ENCODE results near the gene PHAF1. TPM values are rescaled to one million over a fixed set of nuclear protein-coding genes. Genes with fewer than 3 reads are reported as not detected.

The PHAF1 gene
- 14.6 and 19.1 TPM in 2 replicates for total RNA-seq

GRCh38 chr16:67109407-67110135 is at the start of gene PHAF1:
TSS of gene PHAF1 (plus strand) at chr16:67109941. CDS start at chr16:67110176, 235 bp downstream.

GRCh38 chr16:67150833-67151396 is 41.2 kb downstream of the PHAF1 start, which contains the start of gene B3GNT9:
TSS of gene B3GNT9 (minus strand) at chr16:67150998. CDS start at chr16:67150485, 513 bp downstream.

DNA sequence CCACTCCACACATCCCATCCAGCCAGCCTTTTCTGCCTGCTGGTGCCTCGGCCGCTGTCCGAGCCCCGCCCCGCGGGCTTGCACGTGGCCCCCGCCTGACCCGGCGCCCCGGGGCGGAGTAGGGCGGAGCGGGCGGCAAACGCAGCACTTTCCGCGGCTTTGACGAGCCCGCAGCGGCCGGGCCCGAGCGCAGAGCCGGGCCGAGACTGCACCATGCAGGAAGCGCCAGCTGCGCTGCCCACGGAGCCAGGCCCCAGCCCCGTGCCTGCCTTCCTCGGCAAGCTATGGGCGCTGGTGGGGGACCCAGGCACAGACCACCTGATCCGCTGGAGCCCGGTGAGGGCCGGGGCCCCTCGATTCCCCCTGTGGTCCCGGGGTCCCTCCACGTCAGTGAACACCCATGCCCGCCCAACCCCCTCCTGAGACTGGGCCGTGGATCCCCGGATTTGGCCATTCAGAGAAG is 54.9 kb downstream of the PHAF1 start, which contains the start of gene HSF4:
Gene HSF4 (plus strand): TSS at position 147 of the 463 bp plus-strand sequence. CDS start 67 bp downstream, at position 214.

GRCh38 chr16:67170168-67170948 is 60.6 kb downstream of the PHAF1 start, which contains the start of gene NOL3:
TSS of gene NOL3 (plus strand) at chr16:67170538.

DNA sequence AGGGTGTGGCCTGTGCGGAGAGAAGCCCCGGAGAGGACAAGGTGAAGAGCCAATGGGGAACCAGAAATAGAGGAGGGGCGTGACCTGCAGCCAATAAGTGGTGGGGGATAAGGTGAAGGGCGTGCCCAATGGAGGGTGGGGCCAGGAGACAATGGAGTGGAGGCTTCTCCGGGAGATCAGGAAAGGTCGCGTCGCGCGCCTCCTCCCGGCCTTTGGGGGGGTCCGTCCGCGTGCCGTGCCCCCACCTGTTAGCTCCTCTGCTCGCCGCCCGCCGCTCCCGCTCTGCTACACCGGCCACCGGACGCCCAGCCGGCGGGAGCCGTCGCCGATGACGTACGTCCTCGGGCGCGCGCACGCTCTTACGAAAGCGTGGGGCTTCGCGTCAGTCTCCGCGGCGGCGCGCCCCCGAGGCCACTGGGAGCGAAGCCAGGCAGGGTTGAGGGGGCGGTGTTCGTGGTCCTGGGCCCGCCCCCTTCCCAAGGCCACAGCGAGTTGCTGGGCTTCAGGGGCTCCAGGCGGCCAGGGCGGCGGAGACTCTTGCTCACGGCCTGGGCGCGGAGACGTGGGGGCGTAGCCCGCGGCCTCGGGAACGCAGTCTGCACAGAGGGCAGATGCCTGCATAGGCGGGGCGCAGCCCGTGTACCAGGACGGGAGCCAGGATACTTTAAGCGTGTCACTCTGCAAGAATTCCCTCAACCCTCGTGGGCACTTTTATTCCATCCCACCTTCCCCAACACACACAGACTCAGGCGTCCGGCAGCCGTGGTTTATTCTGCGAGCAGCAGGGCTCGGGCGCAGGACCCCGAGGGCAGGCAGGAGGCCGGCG is 74.1 kb downstream of the PHAF1 start, which contains the start of gene MATCAP1:
Gene MATCAP1 (minus strand): TSS at position 337 of the 826 bp plus-strand sequence. CDS start 3,353 bp downstream, outside the sequence.

DNA sequence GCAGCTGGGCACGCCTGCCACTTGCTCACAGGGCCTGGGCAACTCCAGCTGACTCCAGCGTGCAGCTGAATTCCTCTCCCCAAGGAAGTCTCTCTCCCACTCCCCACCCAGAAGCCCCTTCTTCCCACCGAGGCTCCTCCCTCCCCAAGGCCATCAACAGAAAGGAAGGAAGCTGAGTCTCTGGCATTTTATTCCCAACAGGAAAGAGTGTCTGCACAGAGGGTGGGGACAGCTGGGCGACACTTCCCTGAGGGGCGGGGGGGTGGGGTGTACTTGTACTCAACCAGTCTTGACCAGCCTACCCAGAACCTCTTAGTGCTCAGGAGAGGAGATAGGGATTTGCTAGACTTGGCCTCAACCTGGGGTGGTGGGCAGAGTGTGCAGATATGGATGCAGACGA is 80.3 kb downstream of the PHAF1 start, which contains the start of gene EXOC3L1:
Gene EXOC3L1 (minus strand): TSS at position 96 of the 400 bp plus-strand sequence. CDS start 460 bp downstream, outside the sequence.

DNA sequence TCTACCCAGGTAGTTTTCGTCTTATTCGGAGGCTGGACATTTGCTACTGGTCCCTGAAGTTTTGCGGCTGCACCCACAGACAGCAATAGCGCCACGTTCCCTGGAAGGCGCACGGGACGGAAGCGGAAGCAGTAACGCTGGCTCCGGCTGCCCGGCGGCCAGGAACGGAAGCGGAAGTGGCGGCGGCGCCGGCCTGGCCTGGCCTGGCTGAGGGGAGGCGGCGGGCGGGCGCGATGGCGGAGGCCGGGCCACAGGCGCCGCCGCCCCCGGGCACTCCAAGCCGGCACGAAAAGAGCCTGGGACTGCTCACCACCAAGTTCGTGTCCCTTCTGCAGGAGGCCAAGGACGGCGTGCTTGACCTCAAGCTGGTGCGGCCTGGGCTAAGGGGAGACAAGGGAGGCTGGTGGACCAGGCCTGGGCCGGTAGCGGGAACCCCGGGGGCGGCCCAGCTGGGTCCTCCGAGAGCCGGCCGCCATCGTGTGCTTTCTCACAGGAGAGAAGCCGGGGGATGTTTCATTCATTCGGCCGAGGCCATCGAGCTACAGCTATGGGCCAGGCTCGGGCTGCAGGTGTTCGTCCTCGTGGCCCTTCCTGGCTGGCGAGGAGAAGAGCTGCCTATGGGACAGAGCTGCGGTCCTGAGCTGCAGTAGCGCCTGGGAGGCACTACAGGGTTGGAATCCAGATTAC is 82.4 kb downstream of the PHAF1 start, which contains the start of gene E2F4:
Gene E2F4 (plus strand): TSS at position 161 of the 687 bp plus-strand sequence. CDS start 73 bp downstream, at position 234.

Other genes starting within 250 kb of the PHAF1 start
- 10.0 and 15.7 TPM in 2 replicates for gene PDP2, start 229.4 kb upstream of the PHAF1 start, total RNA-seq
- not detected in 2 replicates for gene CDH16, start 191.1 kb upstream of the PHAF1 start, total RNA-seq
- gene RRAD, start 184.4 kb upstream of the PHAF1 start, total RNA-seq, result 0.14 and 0.27 TPM in 2 replicates
- 87.5 and 99.7 TPM in 2 replicates for gene CIAO2B, start 175.5 kb upstream of the PHAF1 start, total RNA-seq
- gene CES2, start 174.4 kb upstream of the PHAF1 start, total RNA-seq, result 24.3 and 26.5 TPM in 2 replicates
- not detected in 2 replicates for gene CES3, start 148.7 kb upstream of the PHAF1 start, total RNA-seq
- gene CES4A, start 121.4 kb upstream of the PHAF1 start, total RNA-seq, result 0.93 and 1.6 TPM in 2 replicates
- 122 and 128 TPM in 2 replicates for gene CBFB, start 80.8 kb upstream of the PHAF1 start, total RNA-seq
- gene B3GNT9, start 41.1 kb downstream of the PHAF1 start, total RNA-seq, result 1.9 and 4.3 TPM in 2 replicates
- gene TRADD, start 50.0 kb downstream of the PHAF1 start, total RNA-seq, result 10.8 and 11.6 TPM in 2 replicates
- gene FBXL8, start 50.0 kb downstream of the PHAF1 start, total RNA-seq, result 3.5 and 6.2 TPM in 2 replicates
- gene HSF4, start 54.8 kb downstream of the PHAF1 start, total RNA-seq, result 0.79 and 1.9 TPM in 2 replicates
- 7.0 and 8.2 TPM in 2 replicates for gene NOL3, start 60.6 kb downstream of the PHAF1 start, total RNA-seq
- 15.4 and 16.2 TPM in 2 replicates for gene MATCAP1, start 74.0 kb downstream of the PHAF1 start, total RNA-seq
- 3.3 and 4.0 TPM in 2 replicates for gene EXOC3L1, start 80.2 kb downstream of the PHAF1 start, total RNA-seq
- 82.8 and 97.1 TPM in 2 replicates for gene E2F4, start 82.2 kb downstream of the PHAF1 start, total RNA-seq
- 0.79 and 0.93 TPM in 2 replicates for gene ELMO3, start 89.2 kb downstream of the PHAF1 start, total RNA-seq
- 19.6 and 22.7 TPM in 2 replicates for gene TMEM208, start 117.2 kb downstream of the PHAF1 start, total RNA-seq
- 37.4 and 38.3 TPM in 2 replicates for gene FHOD1, start 137.5 kb downstream of the PHAF1 start, total RNA-seq
- 0.40 and 0.65 TPM in 2 replicates for gene SLC9A5, start 139.0 kb downstream of the PHAF1 start, total RNA-seq
- 18.1 and 28.4 TPM in 2 replicates for gene PLEKHG4, start 169.6 kb downstream of the PHAF1 start, total RNA-seq
- gene KCTD19, start 216.8 kb downstream of the PHAF1 start, total RNA-seq, result 0.13 and 0.14 TPM in 2 replicates
- gene LRRC36, start 216.9 kb downstream of the PHAF1 start, total RNA-seq, result 0.13 and 0.86 TPM in 2 replicates